GM21390 (cell line): Measurements from ENCODE around the gene UGT1A6.

ENCODE experiments used
- ATAC-seq: cut with Tn5 transposase; IDR thresholded peaks from one replicate; pipeline ENCODE4 v1.9.1; 2021; ENCODE audit not compliant: unreplicated experiment

Gene UGT1A6

GRCh38 chr2:233764264-233764663 lies 71.6 kb downstream of the UGT1A6 start:
- no peak for ATAC-seq

DNA sequence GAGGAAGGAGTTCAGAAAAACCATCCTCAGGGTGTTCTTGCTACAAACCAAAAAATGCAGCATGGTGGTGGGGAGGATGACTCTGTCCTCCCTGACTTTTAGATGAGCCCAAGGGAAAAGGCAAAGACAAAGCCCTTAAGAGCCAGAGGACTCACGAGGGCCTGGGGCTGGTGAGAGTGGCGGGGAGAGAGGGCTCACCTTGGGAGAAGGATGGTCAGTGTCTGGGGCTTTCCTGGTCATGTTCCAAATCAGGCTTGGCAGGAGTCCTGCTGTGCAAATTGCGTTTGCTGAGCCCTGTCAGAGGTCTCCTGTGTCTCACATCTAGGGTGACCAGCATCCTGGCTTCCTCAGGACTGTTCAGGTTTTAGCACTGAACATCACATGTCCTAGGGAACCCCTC lies 72.1 kb downstream of the UGT1A6 start:
- no peak for ATAC-seq

DNA sequence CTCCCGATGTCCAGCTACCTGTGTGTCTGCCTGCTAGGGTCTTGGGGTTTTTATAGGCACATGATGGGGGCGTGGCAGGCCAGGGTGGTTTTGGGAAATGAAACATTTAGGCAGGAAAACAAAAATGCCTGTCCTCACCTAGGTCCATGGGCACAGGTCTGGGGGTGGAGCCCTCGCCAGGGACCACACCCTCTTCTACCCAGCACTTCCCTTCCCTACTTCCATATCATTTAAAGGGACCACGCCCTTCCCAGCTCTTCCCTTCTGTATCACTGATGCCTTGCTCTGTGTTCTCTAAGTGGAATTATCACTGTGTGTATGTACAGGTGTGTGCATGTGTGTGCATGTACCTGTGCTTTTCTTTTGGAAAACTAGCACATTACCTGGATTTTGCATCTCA lies 73.7 kb downstream of the UGT1A6 start:
- no peak for ATAC-seq

GRCh38 chr2:233768076-233768475 lies 75.4 kb downstream of the UGT1A6 start:
- no peak for ATAC-seq

GRCh38 chr2:233769260-233769659 lies 76.6 kb downstream of the UGT1A6 start:
- no peak for ATAC-seq

- ATAC-seq = no peak
Observed at GRCh38 chr2:233772153-233772552, 79.5 kb downstream of the UGT1A6 start.

DNA sequence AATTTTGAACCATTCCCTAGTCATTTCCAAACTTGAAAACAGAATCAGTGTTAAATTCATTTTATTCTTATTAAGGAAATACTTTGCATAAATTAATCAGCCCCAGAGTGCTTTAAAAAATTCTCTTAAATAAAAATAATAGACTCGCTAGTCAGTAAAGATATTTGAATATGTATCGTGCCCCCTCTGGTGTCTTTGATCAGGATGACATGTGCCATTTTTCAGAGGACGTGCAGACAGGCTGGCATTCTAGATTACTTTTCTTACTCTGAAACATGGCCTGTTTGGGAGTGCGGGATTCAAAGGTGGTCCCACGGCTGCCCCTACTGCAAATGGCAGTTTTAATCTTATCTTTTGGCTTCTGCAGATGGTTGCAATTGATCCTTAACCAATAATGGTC lies 79.9 kb downstream of the UGT1A6 start:
- no peak for ATAC-seq

DNA sequence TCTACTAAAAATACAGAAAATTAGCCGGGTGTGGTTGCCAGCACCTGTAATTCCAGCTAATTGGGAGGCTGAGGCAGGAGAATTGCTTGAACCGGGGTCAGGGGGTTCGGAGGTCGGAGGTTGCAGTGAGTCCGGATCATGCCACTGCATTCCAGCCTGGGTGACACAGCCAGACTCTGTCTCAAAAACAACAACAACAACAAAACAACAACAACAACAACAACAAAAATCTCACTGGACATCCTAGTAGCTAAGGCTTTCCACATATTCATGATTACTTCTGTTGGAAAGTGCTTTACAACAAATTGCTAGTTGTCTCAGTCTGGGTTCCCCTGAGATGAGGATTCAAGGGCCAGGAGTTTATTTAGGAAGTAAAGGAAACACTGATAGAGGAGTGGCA lies 81.2 kb downstream of the UGT1A6 start:
- no peak for ATAC-seq

DNA sequence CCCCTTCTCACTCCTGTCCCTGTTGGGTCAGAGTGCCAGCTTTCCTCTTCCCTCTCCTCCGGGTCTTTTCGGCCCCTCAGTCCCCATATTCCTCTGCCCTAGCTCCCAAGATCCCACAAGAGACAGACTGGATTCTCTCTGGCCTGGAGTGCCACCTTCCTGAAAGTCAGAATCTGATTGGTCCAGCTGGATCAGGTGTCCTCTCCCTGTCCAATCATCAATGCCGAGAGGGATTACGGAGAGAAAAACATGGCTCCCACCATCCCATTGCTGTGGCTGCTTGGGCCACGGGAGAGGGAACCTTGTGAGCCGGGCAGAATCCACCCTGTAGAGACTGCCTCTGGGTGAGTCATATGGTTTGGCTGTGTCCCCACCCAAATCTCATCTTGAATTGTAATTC lies 82.7 kb downstream of the UGT1A6 start:
- no peak for ATAC-seq

DNA sequence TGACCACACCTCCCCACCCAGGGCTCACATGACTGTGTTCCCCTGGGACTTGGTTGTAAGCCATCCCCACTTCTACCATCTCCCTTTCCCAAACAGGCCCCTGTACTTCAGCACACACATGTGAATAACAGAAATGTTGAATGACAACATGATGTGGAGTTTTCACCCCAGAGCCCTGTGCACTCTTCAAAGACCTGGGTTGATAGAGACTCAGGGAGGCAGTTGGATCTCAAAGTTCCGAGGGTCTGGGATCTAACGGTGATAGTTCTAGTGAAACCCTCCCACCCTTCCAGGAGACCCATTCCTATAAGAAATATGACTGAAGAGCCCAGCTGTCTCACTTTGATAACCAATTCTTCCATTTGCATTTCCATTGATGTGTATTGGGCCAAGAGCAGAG lies 85.3 kb downstream of the UGT1A6 start, which contains the start of gene MROH2A:
Gene MROH2A (plus strand): TSS at position 301 of the 400 bp plus-strand sequence. CDS start 1,029 bp downstream, outside the sequence.
- no peak for ATAC-seq

DNA sequence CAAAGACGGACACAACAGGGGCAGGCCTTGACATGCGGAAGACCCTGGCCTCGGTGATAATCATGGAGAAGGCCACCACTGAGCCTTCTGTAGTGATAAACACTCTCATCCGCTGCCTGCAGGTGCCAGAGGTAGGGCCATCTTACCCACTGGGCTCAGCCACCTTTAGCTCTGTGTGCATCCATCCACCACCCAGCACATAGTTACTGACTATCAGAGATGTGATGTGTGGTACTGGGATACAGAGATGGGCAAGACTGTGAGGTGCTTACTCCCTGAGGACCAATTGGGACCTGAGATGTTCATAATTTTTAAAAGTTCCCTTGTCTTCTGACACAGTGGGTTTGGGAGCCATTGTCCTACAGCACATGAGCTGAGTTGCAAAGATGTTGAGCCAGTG lies 87.0 kb downstream of the UGT1A6 start:
- ATAC-seq = no peak

DNA sequence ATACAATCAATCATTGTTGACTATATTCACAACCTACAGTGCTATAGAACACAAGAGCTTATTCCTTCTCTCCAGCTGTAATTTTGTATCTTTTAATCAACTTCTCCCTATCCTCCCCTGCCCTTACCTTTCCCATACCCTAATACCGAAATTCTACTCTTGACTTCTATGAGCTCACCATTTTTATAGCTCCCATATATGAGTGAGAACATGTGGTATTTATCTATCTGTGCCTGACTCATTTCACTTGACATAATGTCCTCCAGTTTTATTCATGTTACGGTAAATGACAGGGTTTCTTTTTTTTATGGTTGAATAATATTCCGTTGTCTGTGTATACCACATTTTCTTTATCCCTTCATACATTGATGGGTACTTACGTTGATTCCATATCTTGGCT lies 88.1 kb downstream of the UGT1A6 start:
- ATAC-seq = no peak

- ATAC-seq = no peak
Observed at GRCh38 chr2:233789554-233789953, 96.9 kb downstream of the UGT1A6 start.

DNA sequence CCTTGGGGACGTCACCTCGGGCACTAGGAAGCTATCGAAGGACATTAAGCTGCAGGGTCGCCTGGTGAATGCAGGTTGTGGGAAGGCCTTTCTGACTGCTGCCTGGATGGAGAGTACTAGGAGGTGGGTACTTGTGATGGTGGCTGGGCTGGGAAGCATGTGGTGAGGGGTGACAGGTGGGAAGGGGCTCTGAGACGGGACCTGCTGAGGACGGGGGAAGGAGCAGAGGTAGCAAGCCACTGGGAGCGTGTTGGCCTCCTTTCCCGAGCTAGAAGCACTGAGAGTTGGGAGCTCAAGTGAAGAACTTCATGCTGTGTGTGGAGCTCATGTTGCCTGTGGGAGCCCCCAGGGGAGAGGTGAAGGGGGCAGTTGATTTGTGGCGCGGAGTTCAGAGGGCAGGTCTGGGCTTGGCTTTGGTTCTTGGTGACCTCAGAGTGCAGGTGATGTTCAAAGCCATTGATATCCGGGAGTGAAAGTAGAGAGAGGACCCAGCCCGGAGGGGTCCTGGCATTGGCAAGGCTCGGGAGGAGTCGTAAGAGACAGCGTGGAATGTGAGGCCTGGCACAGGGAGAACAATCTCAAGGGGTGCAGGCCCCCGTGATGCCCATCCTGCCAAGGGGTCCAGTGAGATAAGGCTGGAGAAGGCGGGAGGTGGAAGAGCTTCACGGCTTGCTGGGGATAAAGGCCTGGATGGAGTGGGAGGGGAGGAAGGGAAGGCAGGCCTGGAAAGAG lies 98.6 kb downstream of the UGT1A6 start:
- ATAC-seq = no peak

GRCh38 chr2:233791883-233792329 lies 99.2 kb downstream of the UGT1A6 start:
- no peak for ATAC-seq

GRCh38 chr2:233792720-233793119 lies 100.0 kb downstream of the UGT1A6 start:
- no peak for ATAC-seq

GRCh38 chr2:233793465-233794127 lies 100.9 kb downstream of the UGT1A6 start:
- ATAC-seq = no peak

GRCh38 chr2:233794128-233794658 lies 101.5 kb downstream of the UGT1A6 start:
- no peak for ATAC-seq

DNA sequence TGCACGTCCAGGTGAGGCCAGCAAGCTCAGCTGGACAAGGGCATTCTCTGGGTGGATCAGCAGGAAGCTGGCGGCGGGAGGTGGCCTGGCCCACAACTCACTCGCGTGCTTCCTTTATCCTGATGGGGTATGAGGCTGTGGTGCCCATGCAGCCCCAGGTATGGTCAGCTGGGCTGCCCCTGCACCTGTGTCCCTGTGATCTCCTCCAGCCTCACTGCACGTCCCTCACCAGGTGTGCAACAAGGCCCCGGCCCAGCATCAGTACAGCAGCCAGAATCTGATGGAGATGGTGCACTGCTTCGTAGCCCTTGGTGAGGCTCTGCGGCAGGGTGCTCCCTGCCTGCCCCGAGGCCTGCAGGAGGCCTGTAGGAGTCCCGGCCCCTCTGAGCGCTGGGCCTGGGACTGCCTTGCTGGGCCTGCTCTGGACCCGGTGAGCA lies 103.1 kb downstream of the UGT1A6 start:
- ATAC-seq = no peak

GRCh38 chr2:233796254-233796653 lies 103.6 kb downstream of the UGT1A6 start:
- ATAC-seq = no peak

DNA sequence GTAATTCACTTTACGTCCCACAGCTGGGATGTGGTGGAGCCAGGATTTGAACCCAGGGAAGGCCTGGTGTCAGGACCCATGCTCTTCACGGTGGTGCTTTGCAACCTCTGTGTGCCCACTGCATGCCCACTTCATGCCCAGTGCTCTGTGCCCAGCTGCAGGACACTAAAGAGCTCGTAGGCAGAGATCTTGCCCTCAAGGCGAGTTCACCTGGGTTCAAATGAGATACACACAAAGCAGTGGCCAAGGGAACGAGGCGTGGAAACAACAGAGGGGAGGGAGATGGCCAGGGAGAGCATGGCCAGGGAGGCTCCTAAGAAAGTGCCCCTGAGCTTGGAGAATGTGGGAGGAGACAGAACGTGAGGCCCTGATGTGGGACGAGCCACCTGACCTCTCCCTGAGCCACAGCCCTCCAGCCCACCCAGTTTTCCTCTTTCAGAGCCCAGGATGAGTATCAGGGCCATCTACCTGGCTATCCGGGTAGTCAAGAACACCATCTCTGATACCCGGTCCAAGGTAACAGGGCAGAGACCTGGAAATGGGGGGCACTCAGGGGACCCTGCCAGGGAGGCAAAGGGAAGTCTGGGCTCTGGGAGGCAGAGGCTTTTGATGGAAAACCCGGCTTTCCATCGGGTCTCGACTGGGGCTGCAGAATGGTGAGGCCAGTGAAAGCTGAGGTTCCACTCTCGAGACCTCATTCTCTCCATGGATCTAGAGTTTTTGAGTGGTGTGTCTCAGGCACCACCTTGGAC lies 105.8 kb downstream of the UGT1A6 start:
- ATAC-seq = no peak
